HCT116 (cell line): ENCODE results near the gene PGS1. TPM values are rescaled to one million over a fixed set of nuclear protein-coding genes. Genes with fewer than 3 reads are reported as not detected.
A peak's percentile ranks its signal among the peaks of the same experiment; 100 is the strongest.

Experiments used
- ATAC-seq: fragments of 200-7000 bp; cut with Tn5 transposase; 2 replicates; pipeline ENCODE4 v1.9.1; 2020; ENCODE audit warnings: mild to moderate bottlenecking, moderate library complexity
- BruUV-seq: library from RNA; stranded (reverse); fragments of 400-500 nt; replicated peaks from 2 replicates; lab custom pipeline; 2021; lab: Mats Ljungman, UMichigan
- CTCF ChIA-PET: fragments of 300-600 bp; sonication (Branson Sonifier 250); formaldehyde crosslinking; loops from one replicate; lab custom pipeline; 2021; ENCODE audit warnings: antibody characterized with exemption; lab: Charles Lee
- POLR2A ChIA-PET: fragments of 300-600, 350-600 bp; sonication (Branson Sonifier 250); formaldehyde crosslinking; loops from one replicate; lab custom pipeline; 2021; ENCODE audit warnings: antibody characterized with exemption; lab: Charles Lee
- RAD21 ChIA-PET, 2 experiments: fragments of 300-600 bp; sonication (Branson Sonifier 250); formaldehyde crosslinking; loops; one replicate each; lab custom pipeline; 2023; ENCODE audit warnings: low total read pairs in 2 of 2; ENCODE audit not compliant: uncharacterized antibody in 2 of 2, unreplicated experiment in 2 of 2, low non-redundant PET in 1 of 2; lab: Charles Lee
- DNase-seq: peaks from one replicate; pipeline ENCODE4 v3.0.0-alpha.2; 2010; ENCODE audit warnings: low read depth, low spot score
- H2AFZ ChIP-seq: fragments of 200-600 bp; shearing (Covaris generic), sonication (generic); 2 replicates; pipeline ENCODE4 v1.6.1; 2017; ENCODE audit warnings: low read depth, mixed run types, mixed read lengths, antibody characterized with exemption, low read length; ENCODE audit not compliant: poor library complexity, severe bottlenecking
- H3K27ac ChIP-seq: 2 replicates; pipeline ENCODE4 v1.5.1; 2012; ENCODE audit warnings: low read depth, low read length
- H3K27me3 ChIP-seq: fragments of 200-600 bp; sonication (generic); 2 replicates; pipeline ENCODE4 v1.6.1; 2016; ENCODE audit warnings: mixed run types, low read length, mixed read lengths; ENCODE audit not compliant: insufficient read depth
- H3K36me3 ChIP-seq, 2 experiments: fragments of 200-500 bp in 1 of 2; fragments of 200-600 bp in 1 of 2; sonication (Bioruptor generic) in 1 of 2; sonication (generic) in 1 of 2; 2 replicates each; pipeline versions ENCODE4 v1.5.1 to v1.6.1; 2014 to 2016; ENCODE audit warnings: low read length in 2 of 2, inconsistent platforms in 1 of 2, mixed read lengths in 1 of 2, mixed run types in 1 of 2; ENCODE audit not compliant: insufficient read depth in 2 of 2, control insufficient read depth in 1 of 2
- H3K4me1 ChIP-seq, 2 experiments: fragments of 200-600 bp in 1 of 2; sonication (generic) in 1 of 2; 2 replicates each; pipeline versions ENCODE4 v1.5.1 to v1.6.1; 2012 to 2017; ENCODE audit warnings: low read length in 2 of 2, inconsistent platforms in 1 of 2, mild to moderate bottlenecking in 1 of 2, mixed read lengths in 1 of 2, mixed run types in 1 of 2, moderate library complexity in 1 of 2; ENCODE audit not compliant: insufficient read depth in 2 of 2, control insufficient read depth in 1 of 2
- H3K4me2 ChIP-seq: fragments of 200-600 bp; sonication (generic); 2 replicates; pipeline ENCODE4 v1.6.1; 2017; ENCODE audit warnings: mixed run types, low read length, mixed read lengths
- H3K4me3 ChIP-seq, 2 experiments: fragments of 200-600 bp in 1 of 2; sonication (generic) in 1 of 2; replicated peaks in 1 of 2; 2 replicates each; pipeline ENCODE4 v1.5.1; 2011 to 2016; ENCODE audit warnings: low read length in 2 of 2, control low read depth in 1 of 2, low read depth in 1 of 2, mild to moderate bottlenecking in 1 of 2, mixed read lengths in 1 of 2, mixed run types in 1 of 2
- H3K79me2 ChIP-seq: fragments of 200-600 bp; sonication (generic); 2 replicates; pipeline ENCODE4 v1.6.1; 2017; ENCODE audit warnings: mild to moderate bottlenecking, mixed run types, low read length, moderate library complexity, mixed read lengths; ENCODE audit not compliant: insufficient read depth
- H3K9ac ChIP-seq: fragments of 200-600 bp; sonication (generic); 2 replicates; pipeline ENCODE4 v1.6.1; 2016; ENCODE audit warnings: low read length, mixed read lengths
- H3K9me2 ChIP-seq: fragments of 200-600 bp; sonication (generic), shearing (Covaris generic); 2 replicates; pipeline ENCODE4 v1.6.1; 2017; ENCODE audit warnings: mixed run types, mild to moderate bottlenecking, moderate library complexity; ENCODE audit not compliant: insufficient read depth
- H3K9me3 ChIP-seq, 2 experiments: fragments of 200-500 bp in 1 of 2; fragments of 200-600 bp in 1 of 2; sonication (Bioruptor generic) in 1 of 2; sonication (generic) in 1 of 2; 2 replicates each; pipeline ENCODE4 v1.6.1; 2014 to 2017; ENCODE audit warnings: low read length in 2 of 2, mixed read lengths in 2 of 2, inconsistent platforms in 1 of 2, low read depth in 1 of 2, mild to moderate bottlenecking in 1 of 2, mixed run types in 1 of 2, moderate library complexity in 1 of 2; ENCODE audit not compliant: control insufficient read depth in 1 of 2, insufficient read depth in 1 of 2
- H4K20me1 ChIP-seq: fragments of 200-600 bp; sonication (generic), shearing (Covaris generic); 2 replicates; pipeline ENCODE4 v1.6.1; 2017; ENCODE audit warnings: mixed run types, mild to moderate bottlenecking, moderate library complexity; ENCODE audit not compliant: insufficient read depth
- CEBPB ChIP-seq: IDR thresholded peaks from 2 replicates; pipeline ENCODE4 v1.6.1; 2012; ENCODE audit warnings: low read depth
- CTCF ChIP-seq, 3 experiments: fragments of 200-600 bp in 1 of 3; sonication (generic) in 1 of 3; IDR thresholded peaks in 2 of 3; conservative IDR thresholded peaks in 1 of 3; 2 replicates each; pipeline ENCODE4 v1.5.1; 2012 to 2017; ENCODE audit warnings: low read depth in 2 of 3, low read length in 2 of 3, antibody characterized with exemption in 1 of 3, borderline replicate concordance in 1 of 3, control low read depth in 1 of 3, mild to moderate bottlenecking in 1 of 3, mixed read lengths in 1 of 3, mixed run types in 1 of 3, moderate library complexity in 1 of 3; ENCODE audit not compliant: insufficient read depth in 1 of 3
- EZH2phosphoT487 ChIP-seq: fragments of 200-600 bp; IDR thresholded peaks from 2 replicates; pipeline ENCODE4 v1.6.1; 2018; ENCODE audit warnings: antibody characterized with exemption, borderline replicate concordance
- FOSL1 ChIP-seq: IDR thresholded peaks from 2 replicates; pipeline ENCODE4 v1.6.1; 2012; ENCODE audit warnings: low read depth
- MAX ChIP-seq: IDR thresholded peaks from 2 replicates; pipeline ENCODE4 v1.6.1; 2012
- POLR2A ChIP-seq: IDR thresholded peaks from 2 replicates; pipeline ENCODE4 v1.7.0; 2011; ENCODE audit warnings: borderline replicate concordance; ENCODE audit not compliant: insufficient read depth, insufficient read length; ENCODE audit errors: extremely low read depth
- SP1 ChIP-seq: IDR thresholded peaks from 2 replicates; pipeline ENCODE4 v1.6.1; 2012; ENCODE audit warnings: low read depth
- intact Hi-C: fragments of 100-400 bp; cut with micrococcal nuclease; formaldehyde crosslinking; loops from 2 replicates; pipeline ENCODE4 v1.10.0; 2022
- total RNA-seq: library from RNA; stranded (reverse); gene quantifications from one replicate; pipeline ENCODE4 v1.2.1, GENCODE V29; 2021; ENCODE audit not compliant: unreplicated experiment

The PGS1 gene
- total RNA-seq, 1 experiment from 2014 or later, result 44.4 TPM

GRCh38 chr17:78391051-78391431 lies 12.6 kb downstream of the PGS1 start (continued):
- TF ChIP-seq FOSL1, result no peak
- TF ChIP-seq EZH2phosphoT487, result no peak
- TF ChIP-seq CTCF (IDR thresholded peaks at IDR 0.05 in 2 of 3, conservative IDR thresholded peaks at IDR 0.05 in 1 of 3; ENCODE audit: borderline replicate concordance in 1 of 3, insufficient read depth in 1 of 3, low read depth in 2 of 3, low read length in 2 of 3), result no peak
- no peak for TF ChIP-seq SP1
- no peak for TF ChIP-seq POLR2A
- TF ChIP-seq, all 23 proteins: peak for 0

- Histone ChIP-seq H3K4me1 (peaks cover 13 to 28% of the 10 kb centered on the region in 2 experiments), H3K27me3 (no peaks in the 10 kb centered on the region), H3K4me2 (peak overlapping the region; percentile 53), H2AFZ (no peak overlapping the region), H4K20me1 (peaks cover 11% of the 10 kb centered on the region; the same call in 1 of the 2 replicates), H3K79me2 (peaks cover 96% of the 10 kb centered on the region), H3K9me3 (no peaks in the 10 kb centered on the region), H3K27ac (peak overlapping the region; percentile 60; the same call in 1 of the 2 replicates), H3K4me3 (no peak overlapping the region), H3K36me3 (peaks cover 13 to 28% of the 10 kb centered on the region in 2 experiments; a peak in 2 of 4 replicates), H3K9me2 (no peaks in the 10 kb centered on the region), H3K9ac (peak overlapping the region; percentile 9; the same call in 1 of the 2 replicates)
- no TSS peak for BruUV-seq
- POLR2A ChIA-PET, result interaction anchor here (1.0 kb wide), 1 partner anchor 12 kb away, joined by 3 read pairs; no protein-coding TSS in a partner anchor
- peak; percentile 13 for DNase-seq
- CTCF ChIA-PET, result interaction anchor here (1.6 to 1.8 kb wide), 2 partner anchors 9 to 30 kb away, joined by 3 to 7 read pairs; no protein-coding TSS in a partner anchor
- ATAC-seq, result peak; percentile 56
- RAD21 ChIA-PET, result interaction anchor here in 1 of 2 experiments (0.5 kb wide), 1 partner anchor 31 kb away, joined by 3 read pairs; no protein-coding TSS in a partner anchor
- TF ChIP-seq MAX, result peak; percentile 49; the same call in 1 of the 2 replicates
- no peak for TF ChIP-seq CTCF (IDR thresholded peaks at IDR 0.05 in 2 of 3, conservative IDR thresholded peaks at IDR 0.05 in 1 of 3; ENCODE audit: borderline replicate concordance in 1 of 3, insufficient read depth in 1 of 3, low read depth in 2 of 3, low read length in 2 of 3)
- TF ChIP-seq CEBPB, result no peak
- peak; percentile 45; the same call in 1 of the 2 replicates for TF ChIP-seq FOSL1
- intact Hi-C loops, result no loop called here
Measured at GRCh38 chr17:78391843-78392242, 13.4 kb downstream of the PGS1 start.
